GM21825 (cell line): ENCODE measurements around the gene RGS3.
A peak's percentile ranks its signal among the peaks of the same experiment; 100 is the strongest.

Experiments used
- ATAC-seq: cut with Tn5 transposase; IDR thresholded peaks from one replicate; pipeline ENCODE4 v1.9.1; 2021; ENCODE audit warnings: mild to moderate bottlenecking, moderate library complexity; ENCODE audit not compliant: unreplicated experiment

RGS3 gene

DNA sequence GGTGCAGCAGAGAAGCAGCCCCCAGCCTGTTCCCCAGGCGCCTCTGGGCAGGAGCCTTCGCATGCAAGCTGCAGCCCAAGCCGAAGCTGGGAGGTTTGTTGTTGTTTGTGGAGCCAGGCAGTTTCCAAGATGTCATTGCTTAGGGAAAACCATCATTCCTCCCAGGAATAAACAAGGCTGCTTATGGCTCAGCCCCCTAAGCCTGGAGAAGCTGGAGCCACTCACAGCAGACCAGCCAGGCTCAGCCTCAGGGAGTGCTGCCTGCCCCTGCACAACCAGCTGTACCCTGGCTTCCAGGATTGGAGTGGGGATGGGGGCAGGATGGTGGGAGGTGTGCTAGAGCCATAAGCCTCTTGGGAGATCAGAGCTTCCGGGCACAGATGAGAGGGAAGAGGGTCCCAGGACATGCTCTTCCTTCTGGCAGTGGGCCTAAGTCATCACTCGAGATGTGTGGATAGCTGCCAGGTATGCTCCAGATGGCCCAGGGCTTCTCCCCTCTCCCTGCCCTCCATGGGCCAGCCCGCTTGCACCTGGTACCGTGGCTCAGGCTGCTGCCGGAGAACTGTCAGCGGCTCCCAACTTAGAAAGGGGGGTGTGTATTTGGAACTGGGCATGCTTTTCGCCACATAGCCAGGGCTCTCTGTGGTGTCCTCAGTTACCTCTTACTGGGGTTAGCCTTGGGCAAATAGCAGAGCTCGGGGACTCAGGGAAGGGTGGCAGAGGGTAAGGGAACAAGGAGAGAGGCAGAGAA lies 105.2 kb downstream of the RGS3 start:
- no peak for ATAC-seq

DNA sequence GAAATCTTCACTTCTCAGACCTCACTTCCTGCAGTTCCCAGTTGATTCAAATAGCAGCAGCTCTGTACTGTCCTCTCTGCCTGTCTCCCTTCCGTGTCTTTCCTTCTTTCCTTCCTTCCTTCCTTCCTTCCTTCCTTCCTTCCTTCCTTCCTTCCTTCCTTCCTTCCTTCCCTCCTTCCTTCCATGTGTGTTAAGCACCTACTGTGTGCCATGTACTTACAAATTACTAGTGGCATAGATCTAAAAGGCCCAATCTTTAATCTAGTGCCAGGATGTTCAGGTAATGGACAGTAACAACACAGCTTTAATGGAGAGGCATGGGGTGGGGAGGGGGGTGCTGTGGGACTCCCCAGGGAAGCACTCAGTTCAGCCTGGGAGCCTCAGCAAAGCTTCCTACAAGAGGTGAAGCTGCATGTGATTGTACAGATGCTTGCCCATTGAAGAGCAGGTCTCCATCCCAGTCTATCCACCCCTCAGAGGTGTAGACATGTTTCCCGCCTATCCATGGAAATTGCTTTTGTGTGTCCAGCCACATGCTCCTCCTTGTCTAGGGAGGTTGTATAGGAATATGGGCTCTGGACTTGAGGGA lies 106.0 kb downstream of the RGS3 start:
- ATAC-seq: no peak

DNA sequence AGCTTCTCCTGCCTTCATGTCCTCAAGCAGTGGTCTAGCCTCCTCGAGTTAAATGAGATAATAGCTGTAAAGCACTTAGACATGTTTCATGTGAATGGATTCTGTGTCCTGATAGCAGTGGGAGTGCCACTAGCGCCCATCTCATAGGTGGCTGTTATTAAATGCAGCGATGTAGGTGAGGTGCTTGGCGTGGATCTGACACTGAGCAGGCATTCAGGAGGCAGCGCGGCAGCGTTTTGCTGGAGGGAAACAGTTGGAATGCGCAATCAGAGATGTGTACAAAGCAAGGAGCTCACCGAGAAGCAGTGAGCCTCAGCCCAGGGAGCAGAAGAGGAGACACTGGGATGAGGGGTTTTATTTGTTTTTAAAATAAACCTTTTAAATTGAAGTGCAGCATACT lies 106.6 kb downstream of the RGS3 start:
- no peak for ATAC-seq

DNA sequence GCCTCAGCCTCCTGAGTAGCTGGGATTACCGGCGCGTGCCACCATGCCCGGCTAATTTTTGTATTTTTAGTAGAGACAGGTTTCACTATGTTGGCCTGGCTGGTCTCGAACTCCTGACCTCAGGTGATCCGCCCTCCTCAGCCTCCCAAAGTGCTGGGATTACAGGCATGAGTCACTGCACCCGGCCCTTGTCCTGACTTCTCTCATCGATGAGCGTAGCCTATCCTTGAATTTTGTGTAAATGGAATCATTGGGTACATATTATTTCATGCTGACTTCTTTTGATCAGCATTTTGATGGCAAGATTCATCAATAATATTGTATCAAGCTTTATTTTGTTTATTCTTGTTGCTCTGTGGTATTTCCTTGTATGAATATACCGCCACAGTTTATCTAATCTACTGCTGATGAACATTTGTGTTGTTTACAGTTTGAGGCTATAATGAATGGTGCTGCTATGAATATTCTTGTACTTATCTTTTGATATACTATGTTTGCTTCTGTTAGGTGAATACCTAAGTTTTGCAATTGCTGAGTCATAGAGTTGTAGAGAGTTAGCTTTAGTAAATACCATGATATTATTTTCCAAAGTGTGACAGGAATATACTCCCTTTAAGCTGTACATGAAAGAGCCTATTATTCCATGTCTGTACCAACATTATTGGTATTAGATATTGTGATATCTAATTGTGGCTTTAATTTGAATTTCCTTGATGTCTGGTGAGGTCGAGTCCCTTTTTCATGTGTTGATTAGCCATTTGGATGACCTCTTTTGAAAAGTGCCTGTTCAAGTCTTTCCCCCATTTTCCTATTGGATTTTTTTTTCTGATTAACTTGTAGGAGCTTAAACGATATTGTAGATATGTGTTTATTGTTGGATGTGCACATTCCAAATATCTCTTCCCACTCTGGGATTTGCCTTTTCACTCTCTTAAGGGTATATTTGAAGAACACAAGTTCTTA lies 107.5 kb downstream of the RGS3 start:
- no peak for ATAC-seq

DNA sequence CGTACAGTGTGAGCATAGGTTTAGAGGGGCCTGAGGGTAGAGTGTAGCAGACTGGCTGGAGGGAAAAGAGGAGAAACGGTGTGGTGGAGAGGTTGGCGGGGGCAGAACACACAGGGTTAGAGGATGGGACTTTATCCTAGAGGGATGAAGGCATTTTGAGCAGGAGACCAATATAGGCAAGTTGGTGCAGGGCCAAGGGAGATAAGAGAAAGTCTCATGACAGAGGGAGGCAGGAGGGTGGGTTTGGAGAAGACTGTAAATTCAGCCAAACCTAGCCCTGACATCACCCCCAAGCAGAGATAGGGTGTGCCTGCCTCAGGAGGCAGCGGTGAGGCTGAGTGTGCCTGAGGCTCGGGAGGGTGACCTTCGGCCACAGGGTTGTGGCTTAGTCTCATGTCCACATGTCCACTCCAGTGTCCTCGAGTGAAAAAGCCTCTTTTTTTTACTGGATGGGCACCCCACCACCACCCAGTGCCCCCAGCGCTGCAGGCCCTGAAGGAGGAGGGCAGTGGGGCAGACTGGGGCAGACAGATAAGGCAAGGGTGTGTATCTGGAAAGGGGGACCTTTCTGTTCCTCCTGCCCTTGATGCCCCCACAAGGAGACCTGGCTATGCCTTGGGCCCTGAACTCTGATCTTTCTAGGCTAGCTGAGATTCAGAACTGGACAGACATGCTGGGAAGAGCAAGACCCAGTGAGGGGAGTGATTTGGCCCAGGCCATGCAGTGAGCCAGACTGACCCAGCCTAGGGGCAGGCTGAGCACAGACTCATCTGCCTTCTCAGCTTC lies 108.7 kb downstream of the RGS3 start:
- no peak for ATAC-seq

DNA sequence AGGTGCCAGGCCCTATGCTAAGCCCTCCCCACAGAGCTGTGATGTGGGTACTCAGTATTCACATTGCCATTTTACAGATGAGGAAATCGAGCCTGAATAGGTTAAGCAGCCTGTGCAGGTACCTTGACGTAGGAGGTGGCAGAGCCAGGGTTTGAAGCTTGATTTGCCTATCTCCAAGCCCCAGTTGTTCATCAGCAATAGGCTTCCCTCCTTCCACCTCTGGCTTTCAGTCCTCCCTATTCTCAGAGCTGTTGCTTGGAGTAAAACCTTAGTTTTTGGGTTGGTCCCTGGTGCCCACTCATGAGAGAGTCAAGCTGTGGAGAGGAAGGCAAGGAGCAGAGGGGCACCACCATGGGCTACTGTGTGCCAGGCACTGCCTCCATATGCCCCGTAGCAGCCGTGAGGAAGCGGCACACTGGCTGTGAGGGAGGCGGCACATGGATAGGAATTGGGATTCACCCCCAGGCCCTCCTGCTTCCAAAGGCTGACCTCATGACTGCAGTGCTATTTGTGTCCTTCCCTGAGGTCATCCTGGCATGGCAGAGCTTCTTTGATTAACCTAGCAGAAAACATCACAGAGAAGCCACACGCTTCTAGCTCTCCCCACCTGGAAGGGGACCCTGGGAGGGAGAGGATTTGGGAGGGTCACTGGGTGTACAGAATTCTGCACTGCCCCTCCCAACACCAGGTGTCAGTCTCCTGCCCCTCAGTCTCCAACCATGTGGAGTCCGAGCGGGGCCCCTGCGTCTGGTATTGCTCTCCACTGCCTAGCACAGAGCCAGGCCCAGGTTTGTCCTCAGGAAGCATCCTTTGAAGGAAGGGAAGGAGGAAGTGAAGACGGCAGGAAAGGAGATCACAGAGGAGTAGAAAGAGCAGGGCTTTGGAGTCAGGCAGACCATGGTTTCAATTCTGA lies 109.8 kb downstream of the RGS3 start:
- ATAC-seq: no peak

DNA sequence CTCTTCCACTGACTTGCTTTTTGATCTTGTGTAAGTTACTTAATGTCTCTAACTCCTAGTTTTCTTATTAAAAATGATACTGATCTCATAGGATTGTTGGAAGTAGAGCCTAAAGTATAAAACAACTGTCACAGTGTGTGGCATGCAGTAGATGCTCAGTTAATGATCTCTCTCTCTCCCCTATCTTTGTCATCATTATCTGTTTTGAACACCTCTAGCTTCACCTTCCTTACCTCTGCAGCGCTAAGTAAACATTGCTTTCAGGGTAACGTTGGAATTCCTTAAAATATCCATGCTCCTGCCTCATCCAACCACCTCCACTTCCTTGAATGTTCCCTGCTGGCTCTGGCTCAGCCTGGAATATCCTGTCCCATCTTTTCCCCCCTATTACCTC lies 110.4 kb downstream of the RGS3 start:
- no peak for ATAC-seq

DNA sequence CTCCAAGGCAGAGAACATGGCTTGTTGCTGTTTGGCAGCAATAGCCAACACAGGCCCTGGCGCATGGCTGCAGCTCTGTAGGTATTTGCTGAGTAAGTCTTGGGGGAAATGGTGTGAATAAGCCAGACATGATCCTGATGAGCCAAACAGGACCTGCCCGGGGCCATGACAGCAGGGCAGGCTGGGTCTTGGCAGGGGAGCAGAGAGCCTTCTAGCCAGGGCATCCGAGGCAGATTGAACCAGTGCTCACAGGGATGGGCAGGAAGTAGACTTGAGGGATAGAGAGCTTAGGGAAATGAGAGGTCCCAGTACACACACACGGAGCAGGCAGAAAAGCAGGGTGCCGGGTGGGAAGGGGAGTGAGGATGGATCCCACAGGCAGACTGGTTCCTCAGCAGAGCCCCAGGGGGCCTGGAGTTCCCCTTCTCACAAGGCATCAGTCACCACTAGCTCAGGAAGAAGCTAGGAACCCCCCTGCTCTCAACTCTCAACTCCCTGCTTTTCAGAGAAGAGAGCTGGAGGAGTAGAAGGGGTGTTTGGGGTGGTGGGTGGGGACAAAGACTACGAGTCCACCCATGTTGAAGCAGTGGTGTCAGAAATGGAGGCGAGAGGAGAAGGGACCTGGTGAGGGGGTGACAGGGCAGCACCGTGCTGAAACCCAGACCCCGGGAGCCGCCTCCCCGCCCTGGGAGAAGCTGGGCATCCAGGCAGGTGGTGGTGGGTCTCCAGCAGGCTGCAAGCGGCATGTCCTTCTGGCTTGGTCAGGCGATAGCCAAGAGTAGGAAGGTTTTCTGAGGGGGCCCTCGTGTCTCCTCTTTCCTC lies 111.1 kb downstream of the RGS3 start:
- ATAC-seq: no peak

DNA sequence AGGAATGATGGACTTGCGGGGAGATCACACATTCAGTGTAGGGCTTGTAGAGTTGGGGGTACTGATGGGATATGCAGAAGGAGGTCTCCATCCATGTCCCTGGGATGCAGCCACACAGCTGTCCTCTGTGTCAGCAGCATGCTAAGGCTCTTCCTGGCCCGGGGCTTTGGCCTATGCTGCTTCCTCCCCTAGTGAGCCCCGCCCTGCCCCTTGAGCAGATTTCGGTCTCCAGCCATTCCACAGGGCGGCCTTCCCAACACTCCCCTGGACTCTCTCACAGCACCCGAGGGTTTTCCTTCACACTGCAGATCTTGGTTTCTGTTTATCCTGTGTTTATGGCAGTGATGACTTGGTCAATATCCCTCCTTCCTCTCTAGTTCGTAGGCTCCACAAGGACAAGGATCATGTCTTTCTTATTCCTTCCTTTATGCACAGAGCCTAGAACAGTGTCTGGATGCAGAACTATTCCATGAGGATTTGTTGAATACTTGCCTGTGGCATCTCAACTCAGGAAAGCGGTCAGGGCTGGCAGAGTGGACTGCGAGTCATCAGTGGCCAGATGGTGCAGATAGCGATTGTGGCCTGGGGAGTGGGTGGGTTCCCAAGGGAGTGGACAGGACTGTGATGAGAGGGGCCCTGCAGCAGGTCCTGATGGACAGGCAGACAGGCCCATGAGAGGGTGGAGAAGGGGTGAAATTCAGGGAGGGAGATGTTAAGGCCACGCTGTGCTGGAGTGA lies 114.2 kb downstream of the RGS3 start:
- ATAC-seq: no peak

DNA sequence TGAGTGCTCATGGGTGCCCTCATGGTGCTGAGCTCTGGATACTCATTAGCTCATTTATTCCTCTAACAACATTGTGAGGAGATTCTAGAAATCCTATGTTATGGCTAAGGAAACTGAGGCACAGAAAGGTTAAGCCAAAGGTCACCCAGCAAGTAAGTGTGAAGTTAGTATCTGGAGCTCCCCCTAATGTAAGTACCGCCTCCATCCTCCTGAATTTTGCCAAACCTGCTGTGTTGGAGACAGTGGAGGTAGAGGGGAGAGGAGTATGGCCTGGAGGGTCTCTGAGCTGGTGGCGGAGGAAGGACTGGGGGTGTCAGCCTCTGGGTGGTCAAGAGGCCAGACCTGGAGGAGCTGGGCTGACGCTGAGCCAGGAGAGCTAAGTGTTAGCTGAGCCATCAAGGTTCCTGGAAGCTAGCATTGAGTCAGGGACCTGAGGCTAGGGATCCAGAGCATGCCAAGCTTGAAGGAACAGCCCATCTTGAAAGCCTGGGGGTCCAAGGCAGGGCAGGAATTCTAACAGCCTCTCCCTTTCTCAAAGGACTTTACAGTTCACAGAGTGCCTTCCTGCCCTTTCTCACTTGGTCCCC lies 114.8 kb downstream of the RGS3 start:
- no peak for ATAC-seq

DNA sequence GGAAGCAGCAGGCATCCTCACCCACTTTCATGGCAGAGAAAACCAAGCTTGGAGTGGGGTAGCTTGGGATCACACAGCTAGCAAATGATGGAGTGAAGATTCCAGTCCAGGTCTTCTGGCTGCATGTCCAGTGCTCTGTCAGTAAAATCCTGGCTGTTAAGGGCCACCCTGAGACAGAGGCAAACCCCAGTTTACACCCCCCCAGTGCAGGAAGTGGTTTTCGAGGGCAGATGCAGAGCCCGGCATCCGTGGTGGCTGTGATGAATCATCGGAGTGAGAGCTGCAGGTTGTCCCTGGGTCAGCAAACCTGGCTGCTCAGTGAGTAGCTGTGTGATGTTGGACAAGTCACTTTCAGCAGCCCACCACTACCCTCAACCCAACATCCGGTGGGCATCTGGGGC lies 115.4 kb downstream of the RGS3 start:
- ATAC-seq: peak; percentile 59

DNA sequence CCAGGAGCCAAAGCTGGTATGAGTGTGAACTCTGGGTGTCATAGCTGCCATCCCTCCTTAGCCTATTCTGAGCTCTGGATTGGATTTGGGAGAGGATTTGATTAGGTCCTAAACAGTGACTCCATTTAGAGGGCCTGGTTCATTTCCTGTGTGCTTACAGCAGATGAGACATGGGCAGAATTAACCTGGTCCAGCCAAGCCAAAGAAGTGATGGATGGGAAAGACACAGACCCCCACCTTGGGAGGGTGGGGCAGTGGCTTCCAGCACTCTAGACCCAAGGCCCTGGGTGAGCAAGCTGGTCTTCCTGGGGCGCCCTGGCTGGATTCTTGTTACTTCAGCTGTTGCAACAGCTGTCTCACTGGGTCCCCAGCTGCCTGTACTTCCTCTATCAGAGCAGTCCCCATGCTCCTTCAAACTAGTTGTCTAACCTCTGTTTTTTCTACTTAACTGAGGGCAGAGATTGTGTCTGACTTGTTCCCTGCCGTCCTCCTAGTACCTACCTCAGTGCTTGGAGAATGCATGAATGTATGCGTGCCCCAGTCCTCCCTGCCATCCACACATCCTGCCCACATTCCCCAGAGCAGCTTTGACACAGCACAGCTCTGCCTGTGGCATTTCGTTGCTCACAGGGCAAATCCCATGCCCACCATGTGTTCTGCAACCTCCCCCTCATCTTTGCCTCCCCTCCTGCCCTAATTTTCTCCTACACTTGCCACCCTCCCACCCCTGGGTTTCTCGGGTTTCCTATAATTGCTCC lies 115.9 kb downstream of the RGS3 start:
- peak; percentile 18 for ATAC-seq

DNA sequence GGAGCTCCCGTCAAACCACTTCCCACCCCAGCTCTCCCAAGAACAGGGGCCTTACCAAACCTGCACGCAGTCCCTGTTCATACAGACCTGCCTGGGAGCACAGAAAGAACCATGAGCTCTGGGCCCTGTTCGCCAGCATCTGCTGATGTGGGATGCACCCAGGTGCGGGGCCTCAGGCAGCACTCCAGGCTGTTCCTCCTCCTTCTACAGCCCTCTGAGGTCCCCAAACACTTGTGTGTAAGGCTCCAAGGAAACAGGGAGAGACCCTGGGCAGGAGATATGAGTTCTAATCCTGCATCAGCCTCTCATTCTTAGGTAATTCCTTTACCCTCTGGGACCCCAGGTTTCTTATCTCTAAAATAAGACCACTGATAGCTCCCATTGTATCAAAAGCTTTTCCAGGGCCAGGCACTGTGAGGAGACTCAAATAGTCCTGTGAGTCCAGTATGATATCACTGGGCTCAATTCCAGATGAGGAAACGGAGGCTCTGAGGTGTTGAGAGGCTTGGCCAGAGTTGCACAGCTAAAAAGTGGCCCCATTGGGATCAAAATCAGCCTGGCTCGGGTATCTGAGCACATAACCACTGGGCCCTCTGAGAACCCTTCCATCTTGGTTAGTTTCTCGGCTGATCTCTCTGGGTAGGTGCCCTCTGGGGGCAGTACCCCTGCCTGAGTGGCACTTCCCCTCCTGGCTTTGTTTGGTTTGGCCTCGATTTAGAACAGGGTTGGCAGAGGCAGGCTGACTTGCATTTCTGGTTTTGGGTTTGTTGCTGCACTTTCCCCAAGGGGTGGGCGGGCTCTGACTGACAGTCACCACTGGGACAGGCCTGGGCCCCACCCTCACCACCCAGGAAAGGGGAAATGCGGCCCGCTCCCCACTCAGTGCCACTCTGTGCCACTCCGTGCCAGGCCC lies 116.8 kb downstream of the RGS3 start:
- ATAC-seq: no peak

DNA sequence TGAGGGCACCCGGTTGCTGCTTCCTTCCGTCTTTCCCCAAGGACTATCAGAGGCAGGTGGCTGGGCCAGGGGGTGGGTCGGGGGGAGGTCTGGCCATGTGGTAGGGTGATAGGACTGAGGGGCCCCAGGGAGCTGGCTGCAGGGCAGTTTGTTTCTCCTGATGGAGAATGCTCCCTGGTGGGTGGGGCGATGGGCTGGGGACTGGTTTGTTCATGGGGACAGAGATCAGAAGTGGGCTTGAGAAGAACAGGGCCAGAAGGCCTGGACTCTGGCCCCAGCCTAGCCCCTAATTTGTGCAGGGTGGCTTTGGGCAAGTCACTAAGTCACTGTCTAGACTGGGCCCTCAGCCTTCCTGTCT lies 117.4 kb downstream of the RGS3 start:
- no peak for ATAC-seq

DNA sequence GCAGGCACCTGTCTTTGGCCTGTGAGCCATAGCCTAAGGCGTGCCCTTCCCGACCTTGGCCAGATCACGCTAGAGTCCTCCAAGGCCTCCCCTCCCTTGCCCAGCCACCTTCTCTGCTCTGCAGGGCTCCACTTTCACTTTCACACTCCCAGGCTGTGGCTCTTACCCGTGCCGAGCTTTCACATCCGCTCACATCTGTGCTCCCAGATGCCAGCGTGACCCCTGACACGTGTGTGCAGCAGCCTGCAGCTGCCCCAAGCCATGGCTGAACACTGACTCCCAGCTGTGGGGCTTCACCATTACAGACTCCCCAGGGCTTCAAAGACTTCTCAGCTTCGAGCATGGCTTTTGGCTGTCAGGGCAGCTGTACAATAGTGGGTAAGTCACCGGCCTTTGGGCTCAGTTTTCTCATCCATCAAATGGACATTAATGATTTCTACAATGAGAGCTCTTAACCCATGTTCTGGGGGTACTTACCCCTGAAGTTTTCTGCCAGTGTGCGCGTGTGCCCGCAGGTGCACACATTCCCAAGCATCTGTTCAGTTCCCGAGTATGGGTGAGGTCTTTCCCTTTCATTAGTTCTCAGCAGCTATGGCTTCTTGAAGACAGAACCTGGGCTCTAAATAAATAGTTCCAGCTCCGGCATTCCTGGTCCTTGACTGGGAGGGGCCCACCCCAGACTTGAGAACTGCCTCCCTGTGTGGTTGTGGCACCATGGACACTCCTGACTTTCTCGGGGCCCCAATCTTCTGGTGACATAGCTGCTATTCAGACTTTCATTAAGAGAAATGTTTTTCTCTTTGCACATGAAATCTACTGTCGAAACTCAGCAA lies 118.6 kb downstream of the RGS3 start:
- peak; percentile 79 for ATAC-seq
